GM19043 (cell line): ENCODE data around the gene RAF1.
"Not testable (repeated sequence)": the region's sequence is repeated elsewhere in the genome, so short reads cannot be mapped to it uniquely, and the experiment has no call there.

Experiments used
- ATAC-seq: cut with Tn5 transposase; IDR thresholded peaks from one replicate; pipeline ENCODE4 v1.9.1; 2021; ENCODE audit warnings: low read depth; ENCODE audit not compliant: unreplicated experiment

The RAF1 gene

DNA sequence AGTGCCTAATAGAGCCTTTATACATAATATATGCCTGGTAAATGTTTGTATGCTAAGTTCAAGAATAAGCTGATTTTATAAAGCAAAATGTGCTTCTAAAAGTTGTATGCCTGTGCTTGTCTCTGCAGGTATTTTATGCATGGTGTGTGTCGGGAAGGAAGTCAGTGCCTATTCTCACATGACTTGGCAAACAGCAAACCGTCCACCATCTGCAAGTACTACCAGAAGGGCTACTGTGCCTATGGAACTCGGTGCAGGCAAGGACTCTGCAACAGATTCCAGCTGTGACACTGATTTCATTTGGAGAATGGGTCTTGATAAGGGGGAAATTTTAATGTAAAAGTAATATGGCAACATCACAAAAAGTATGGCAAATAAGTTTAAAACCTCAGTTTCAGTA is 95.2 kb downstream of the RAF1 start:
- no peak for ATAC-seq

DNA sequence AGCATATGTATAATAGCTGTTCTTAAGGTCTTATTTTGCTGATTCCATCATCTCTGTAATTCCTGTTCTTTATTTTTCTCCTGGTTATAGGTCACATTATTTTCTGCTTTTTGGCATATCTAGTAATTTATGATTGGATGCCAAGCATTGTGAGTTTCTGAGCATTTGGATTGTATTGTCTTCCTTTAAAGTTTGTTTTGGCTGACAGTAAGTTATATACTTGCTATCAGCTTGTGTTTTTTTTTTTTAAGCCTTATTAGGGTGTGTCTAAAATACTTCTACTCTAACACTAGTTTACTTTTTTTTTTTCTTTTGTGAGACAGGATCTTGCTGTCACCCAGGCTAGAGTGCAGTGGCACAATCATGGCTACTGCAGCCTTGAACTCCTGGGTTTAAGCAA is 96.9 kb downstream of the RAF1 start:
- ATAC-seq = no peak

DNA sequence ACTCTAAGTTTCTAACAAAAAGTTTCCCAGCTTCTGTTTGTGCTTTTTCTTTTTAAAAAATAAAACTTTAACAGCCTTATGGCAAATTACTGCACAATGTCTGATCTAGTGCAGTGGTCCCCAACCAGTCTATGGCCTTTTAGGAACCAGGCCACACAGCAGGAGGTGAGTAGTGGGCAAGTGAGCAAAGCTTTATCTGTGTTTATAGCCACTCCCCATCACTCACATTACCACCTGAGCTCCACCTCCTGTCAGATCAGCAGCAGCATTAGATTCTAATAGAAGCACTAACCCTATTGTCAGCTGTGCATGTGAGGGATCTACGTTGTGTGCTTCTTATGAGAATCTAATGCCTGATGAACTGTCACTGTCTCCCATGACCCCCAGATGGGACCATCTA is 101.5 kb downstream of the RAF1 start:
- no peak for ATAC-seq

DNA sequence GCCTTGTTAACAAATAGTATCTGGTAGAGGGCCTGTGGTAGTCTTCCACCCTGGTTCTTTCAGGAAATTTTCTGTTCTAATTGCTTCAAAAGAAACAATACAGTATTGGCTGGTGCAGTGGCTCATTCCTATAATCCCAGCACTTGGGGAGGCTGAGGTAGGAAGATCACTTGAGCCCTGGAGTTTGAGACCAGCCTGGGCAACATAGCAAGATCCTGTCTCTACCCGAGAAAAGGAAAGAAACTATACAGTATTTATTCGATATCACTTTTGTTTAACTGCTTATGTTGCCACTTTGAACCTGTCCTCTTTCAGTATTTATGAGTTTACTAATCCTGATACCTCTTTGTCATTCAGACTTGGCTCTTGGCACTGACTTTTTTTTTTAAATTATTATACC is 102.5 kb downstream of the RAF1 start:
- ATAC-seq = no peak

- ATAC-seq = peak; percentile 33
Measured at GRCh38 chr3:12560505-12561190, 103.3 kb downstream of the RAF1 start.

GRCh38 chr3:12559520-12559919 is 104.4 kb downstream of the RAF1 start:
- no peak for ATAC-seq

- ATAC-seq = no peak
Measured at GRCh38 chr3:12558706-12559105, 105.2 kb downstream of the RAF1 start.

GRCh38 chr3:12557473-12558100 is 106.3 kb downstream of the RAF1 start:
- ATAC-seq = no peak

DNA sequence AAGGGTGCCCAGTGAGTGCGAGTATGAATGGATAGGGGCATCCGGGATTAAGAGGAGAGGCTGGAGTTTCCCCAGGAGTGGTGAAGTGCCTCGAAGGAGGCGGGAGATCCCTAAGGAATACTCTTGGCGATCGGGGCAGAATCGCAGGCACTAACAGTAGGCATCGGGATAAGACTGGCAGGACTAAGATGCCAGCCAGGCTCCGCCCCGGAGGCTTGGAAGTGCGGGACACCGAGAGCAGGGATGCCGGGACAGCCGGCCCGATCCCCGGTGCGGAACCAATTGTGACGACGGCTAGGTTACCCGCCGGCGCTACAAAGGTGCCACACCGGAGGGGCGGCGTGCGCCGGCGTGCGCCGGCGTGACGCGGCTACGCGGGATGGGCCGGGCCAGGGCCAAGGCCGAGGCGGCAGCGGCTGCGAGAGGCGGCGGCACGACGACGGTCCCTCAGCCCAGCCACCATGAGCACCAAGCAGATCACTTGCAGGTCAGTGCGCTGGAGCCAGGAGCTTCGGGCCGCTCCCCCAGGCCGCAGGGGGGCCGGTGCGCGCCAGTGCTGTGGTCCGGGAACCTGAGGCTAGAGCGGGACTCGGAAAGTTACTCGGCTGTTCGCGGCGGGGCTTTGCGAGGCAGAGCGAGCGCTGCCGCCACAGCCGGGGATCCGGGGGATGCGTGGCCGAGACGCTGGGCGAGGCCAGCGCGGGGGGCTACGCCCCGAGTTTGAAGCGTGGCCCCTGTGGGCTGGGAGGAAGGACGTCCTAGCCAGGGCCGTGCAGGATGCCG is 107.0 kb downstream of the RAF1 start, which contains the start of gene MKRN2:
Gene MKRN2 (plus strand): TSS at position 398 of the 783 bp plus-strand sequence. CDS start 64 bp downstream, at position 462.
- ATAC-seq = peak; percentile 71

GRCh38 chr3:12556314-12556689 is 107.6 kb downstream of the RAF1 start:
- no peak for ATAC-seq

DNA sequence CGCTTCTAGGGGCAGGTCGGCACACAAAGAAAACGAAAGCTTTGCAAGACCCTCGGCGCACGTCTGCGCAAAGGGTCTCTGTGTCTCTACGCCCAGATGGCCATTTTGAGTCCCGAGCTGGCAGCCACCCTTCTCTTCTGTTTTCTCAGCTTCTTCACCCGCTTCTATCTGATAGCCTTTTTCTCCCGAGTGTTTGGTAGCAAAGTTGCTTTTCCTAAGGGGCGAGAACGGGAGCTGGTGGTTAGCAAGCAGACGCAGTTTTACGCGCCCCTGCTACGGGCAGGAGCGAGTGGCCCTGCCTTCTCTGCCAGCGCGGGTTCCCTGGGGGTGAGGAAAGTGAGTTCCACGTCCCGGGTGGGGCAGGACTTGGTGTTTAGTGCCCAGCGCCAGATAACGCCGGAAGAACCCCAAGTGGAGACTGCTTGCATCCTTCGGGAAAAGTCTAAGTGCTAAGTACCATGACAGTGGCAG is 110.0 kb downstream of the RAF1 start:
- no peak for ATAC-seq

DNA sequence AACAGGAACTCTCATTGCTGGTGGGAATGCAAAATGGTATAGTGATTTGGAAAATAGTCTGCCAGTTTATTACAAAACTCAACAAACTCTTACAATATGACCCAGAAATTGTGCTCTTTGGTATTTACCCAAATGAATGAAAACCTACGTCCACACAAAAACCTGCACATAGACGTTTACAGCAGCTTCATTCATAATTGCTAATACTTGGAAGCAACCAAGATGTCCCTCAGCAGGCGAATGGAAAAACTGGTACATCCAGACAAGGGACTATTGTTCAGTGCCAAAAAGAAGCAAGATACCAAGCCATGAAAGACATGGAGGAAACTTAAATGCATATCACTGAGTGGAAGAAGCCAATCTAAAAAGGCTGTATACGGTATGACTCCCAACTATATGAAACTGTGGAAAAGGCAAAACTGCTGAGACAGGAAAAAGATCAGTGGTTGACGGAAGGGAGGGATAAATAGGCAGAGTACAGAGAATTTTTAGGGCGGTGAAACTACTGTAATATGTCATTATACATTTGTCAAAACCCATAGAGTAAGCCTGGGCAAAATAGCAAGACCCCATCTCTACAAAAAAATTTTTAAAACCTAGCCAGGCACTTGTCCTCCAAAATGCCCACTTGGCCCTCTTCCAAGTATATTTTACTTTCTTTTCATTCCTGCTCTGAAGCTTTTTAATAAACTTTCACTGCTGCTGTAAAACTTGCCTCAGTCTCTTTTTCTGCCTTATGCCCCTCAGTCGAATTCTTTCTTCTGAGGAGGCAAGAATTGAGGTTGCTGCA is 113.8 kb downstream of the RAF1 start:
- no peak for ATAC-seq

DNA sequence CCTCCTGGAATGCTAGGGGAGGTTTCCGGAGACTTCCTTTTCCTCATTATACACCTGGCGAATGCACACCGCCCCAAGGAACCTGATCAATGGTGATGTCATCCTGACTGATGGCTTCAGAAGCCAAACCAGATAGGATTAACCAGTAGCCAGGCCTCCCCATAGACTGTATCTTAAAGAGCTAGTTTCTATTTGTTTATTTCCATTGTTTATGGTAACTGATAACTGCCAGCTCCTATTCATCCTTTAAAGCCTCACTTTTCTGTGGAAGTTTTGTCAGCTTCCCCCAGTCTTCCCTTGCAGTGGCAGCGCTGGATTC is 118.5 kb downstream of the RAF1 start, which contains the start of gene MKRN2OS:
Gene MKRN2OS (minus strand): TSS at position 27 of the 319 bp plus-strand sequence. CDS start 35 bp downstream, outside the sequence.
- no peak for ATAC-seq

GRCh38 chr3:12544652-12545472 is 119.1 kb downstream of the RAF1 start:
- no peak for ATAC-seq

GRCh38 chr3:12543497-12543896 is 120.4 kb downstream of the RAF1 start:
- ATAC-seq = not testable (repeated sequence)

DNA sequence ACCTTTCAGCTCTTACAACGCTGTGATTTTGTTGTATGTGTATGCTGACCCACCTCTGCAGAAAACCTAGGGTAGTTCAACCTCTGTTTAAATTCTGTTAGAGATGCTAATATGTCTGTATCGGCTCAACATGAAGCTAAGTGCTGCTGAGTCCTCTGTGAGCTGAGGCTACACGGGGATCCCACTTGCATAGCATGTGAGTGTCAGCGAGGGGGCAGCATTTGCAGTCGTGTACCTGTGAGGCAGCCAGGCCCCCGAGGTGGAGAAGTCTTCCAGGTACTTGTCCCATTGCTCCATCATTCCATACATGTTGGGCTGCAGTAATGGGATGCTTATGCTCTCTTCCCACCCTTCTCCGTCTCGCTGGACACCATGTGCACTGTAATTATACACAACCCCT is 122.3 kb downstream of the RAF1 start:
- ATAC-seq = no peak

- ATAC-seq = no peak
Measured at GRCh38 chr3:12536423-12536822, 127.5 kb downstream of the RAF1 start.
